Ishikawa (cell line): ENCODE data around the gene SH2D4B.

Experiments used
- CEBPB ChIP-seq: IDR thresholded peaks from 2 replicates; pipeline ENCODE4 v1.6.1; 2012
- CREB1 ChIP-seq: IDR thresholded peaks from 2 replicates; pipeline ENCODE4 v1.6.1; 2012; ENCODE audit warnings: low read depth
- EGR1 ChIP-seq: IDR thresholded peaks from 2 replicates; pipeline ENCODE4 v1.6.1; 2012
- EP300 ChIP-seq: IDR thresholded peaks from 2 replicates; pipeline ENCODE4 v1.6.1; 2012; ENCODE audit warnings: borderline replicate concordance
- FOXM1 ChIP-seq: IDR thresholded peaks from 2 replicates; pipeline ENCODE4 v1.6.1; 2012; ENCODE audit warnings: low read depth, borderline replicate concordance
- NFIC ChIP-seq: IDR thresholded peaks from 2 replicates; pipeline ENCODE4 v1.6.1; 2012
- RAD21 ChIP-seq: IDR thresholded peaks from 2 replicates; pipeline ENCODE4 v1.6.1; 2012; ENCODE audit warnings: low read depth
- REST ChIP-seq: IDR thresholded peaks from 2 replicates; pipeline ENCODE4 v1.6.1; 2012; ENCODE audit warnings: low read depth, mild to moderate bottlenecking
- TAF1 ChIP-seq: IDR thresholded peaks from 2 replicates; pipeline ENCODE4 v1.6.1; 2012; ENCODE audit warnings: low read depth, mild to moderate bottlenecking
- TCF12 ChIP-seq: IDR thresholded peaks from 2 replicates; pipeline ENCODE4 v1.6.1; 2012; ENCODE audit warnings: low read depth
- TEAD4 ChIP-seq: IDR thresholded peaks from 2 replicates; pipeline ENCODE4 v1.6.1; 2012
- USF1 ChIP-seq: IDR thresholded peaks from 2 replicates; pipeline ENCODE4 v1.6.1; 2012
- YY1 ChIP-seq: IDR thresholded peaks from 2 replicates; pipeline ENCODE4 v1.6.1; 2012; ENCODE audit warnings: low read depth
- ZBTB7A ChIP-seq: IDR thresholded peaks from 2 replicates; pipeline ENCODE4 v1.6.1; 2012; ENCODE audit warnings: low read depth
- TF ChIP-seq, protein P1 (sequence below): IDR thresholded peaks from 2 replicates; pipeline ENCODE4 v1.6.1; 2012

Gene SH2D4B

DNA sequence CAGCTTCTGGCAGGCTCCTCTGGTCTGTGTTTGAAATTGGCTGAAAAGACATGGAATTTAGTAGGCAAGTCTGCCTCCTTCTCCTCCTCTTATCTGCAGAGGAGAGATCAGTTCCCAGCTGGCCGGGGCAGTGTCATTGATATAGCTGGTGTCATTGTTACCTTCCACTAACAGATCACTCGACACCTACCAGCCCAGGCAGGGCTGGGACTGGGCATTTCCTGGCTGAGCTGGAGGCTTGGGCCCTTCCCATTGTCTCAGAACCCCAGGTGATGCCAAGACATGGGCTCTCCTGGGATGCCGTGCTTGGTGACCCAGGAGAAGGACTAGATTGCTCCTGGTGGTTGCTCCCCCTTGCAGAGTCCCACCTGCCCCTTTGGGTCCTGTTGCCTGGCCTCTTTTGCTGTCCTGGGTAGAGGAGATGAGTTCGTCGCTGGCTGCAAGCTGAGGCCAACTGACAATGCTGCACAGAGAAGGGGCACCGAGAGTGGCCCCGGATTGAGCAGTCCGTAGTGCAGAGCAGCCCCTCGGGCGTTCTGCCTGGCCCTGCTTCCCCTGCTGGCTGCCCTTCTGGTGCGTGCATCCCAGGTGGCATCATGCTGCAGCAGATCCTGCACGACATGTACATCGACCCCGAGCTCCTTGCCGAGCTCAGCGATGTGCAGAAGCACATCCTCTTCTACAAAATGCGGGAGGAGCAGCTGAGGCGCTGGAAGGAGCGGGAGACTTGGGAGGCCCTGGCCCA is at the start of gene SH2D4B:
TSS of gene SH2D4B (plus strand) at position 167 of the 745 bp plus-strand sequence. CDS start at position 597, 430 bp downstream.
- TF ChIP-seq TEAD4: no peak
- TF ChIP-seq TCF12: no peak
- TF ChIP-seq EGR1: no peak
- TF ChIP-seq FOXM1: no peak
- no peak for TF ChIP-seq TAF1
- no peak for TF ChIP-seq YY1

DNA sequence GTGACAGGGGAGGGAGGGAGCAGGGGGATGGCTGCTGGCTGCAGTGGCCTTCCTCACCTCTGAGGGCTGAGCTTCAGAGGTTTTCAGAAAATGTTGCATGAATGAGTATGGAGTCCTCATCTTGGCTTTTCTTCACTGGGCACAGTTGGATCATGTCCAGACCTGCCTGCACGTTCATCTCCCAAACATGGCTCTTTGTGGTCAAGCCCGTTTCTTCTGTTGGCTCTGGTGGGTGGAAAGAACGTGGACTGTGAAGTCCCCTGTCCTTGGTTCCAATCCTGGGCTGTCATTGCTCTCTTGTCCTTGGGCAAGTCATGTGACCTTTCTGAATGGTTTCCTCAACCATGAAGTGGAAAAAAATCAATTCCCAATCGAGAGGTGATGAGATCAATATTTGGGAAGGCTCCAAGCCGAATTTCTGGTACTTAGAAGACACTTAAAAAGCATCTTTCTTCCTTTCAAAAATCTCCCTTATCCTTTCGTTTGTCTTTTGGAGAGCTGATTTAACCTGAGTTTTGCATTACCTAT is 49.1 kb upstream of the SH2D4B start:
- TF ChIP-seq ZBTB7A (no peak), USF1 (peak; percentile 39)

DNA sequence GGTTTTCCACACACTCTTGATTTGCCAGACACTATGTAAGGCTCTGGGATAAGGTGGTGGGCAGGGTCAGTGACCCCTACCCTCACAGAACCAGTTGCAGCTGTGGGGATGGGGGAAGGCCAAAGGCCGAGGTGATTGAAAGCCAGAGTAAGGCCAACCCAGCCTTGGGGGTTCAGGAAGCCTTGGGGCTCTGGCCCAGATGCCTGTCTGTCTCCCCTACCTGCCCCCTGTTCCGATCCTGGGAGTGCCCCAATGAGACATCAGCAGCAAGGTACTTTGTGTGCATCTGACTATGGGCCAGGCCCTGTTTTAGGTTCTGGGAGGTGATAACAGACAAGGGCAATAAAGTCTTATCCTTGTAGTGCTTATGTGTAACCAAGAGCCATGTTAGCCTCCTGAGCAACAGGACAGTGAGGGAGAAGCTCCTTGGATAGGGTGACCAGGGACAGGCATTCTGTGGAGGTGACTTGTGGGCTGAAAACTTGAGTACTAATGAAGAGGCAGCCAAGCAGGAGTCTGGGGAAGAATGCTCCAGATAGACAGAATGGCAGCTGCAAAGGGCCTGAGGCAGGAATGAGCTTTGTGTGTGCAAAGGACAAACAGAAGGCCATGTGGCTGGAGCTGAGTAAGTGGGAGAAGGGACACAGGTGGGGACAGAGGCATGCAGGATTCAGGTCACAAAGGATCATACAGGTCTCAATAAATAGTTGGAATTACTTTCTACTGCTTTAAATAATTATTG is 48.2 kb upstream of the SH2D4B start:
- TF ChIP-seq TAF1: no peak
- TF ChIP-seq TEAD4: no peak
- TF ChIP-seq CEBPB: no peak
- TF ChIP-seq YY1: no peak
- TF ChIP-seq NFIC: no peak
- TF ChIP-seq, protein P1, sequence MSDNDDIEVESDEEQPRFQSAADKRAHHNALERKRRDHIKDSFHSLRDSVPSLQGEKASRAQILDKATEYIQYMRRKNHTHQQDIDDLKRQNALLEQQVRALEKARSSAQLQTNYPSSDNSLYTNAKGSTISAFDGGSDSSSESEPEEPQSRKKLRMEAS: no peak
- TF ChIP-seq USF1: no peak
- no peak for TF ChIP-seq CREB1
- TF ChIP-seq ZBTB7A: no peak
- no peak for TF ChIP-seq RAD21
- TF ChIP-seq REST: no peak
- TF ChIP-seq TCF12: no peak
- TF ChIP-seq FOXM1: no peak
- no peak for TF ChIP-seq EP300
- TF ChIP-seq EGR1: no peak

DNA sequence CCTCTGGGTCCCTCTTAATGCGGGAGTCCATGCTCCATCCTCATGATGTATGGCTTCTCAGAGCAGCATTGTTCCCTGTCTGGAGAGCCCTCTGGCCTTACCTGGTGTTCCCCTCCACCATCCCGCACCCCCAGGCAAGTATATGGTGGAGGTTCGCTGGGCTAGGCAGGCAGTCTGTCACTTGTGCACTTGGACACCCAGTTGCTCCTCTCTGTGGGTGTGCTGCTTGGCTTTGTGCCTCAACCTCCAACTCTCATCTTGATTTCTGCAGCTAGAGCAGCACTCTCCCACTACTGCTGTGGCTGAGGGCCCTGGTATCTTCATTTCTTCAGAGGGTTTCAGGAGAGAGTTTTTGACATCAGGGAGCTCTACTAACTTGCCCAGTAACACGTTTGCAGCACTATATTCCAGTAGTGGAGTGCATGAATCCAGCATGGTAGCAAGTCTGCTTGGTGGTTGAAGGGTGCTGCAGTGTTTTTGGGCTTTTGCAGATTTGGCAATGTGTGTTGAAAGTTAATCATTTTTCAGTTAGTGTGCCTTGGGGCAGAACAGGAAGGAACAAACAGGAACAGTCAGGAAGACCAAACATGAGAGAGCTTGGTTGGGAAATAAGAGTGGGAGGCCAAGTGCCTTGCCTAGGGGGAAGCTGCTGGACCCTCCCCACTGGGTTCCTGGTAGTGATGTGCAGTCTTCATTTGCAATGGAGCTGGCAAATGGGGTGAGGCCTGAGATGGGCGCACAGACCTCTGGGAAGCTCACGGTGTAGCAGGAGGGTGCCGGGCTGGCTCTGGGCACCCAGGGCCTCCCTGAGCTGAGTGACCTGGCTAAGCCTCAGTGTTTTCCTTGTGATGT is 46.2 kb upstream of the SH2D4B start:
- TF ChIP-seq TAF1 (no peak), TCF12 (no peak), TEAD4 (no peak)

DNA sequence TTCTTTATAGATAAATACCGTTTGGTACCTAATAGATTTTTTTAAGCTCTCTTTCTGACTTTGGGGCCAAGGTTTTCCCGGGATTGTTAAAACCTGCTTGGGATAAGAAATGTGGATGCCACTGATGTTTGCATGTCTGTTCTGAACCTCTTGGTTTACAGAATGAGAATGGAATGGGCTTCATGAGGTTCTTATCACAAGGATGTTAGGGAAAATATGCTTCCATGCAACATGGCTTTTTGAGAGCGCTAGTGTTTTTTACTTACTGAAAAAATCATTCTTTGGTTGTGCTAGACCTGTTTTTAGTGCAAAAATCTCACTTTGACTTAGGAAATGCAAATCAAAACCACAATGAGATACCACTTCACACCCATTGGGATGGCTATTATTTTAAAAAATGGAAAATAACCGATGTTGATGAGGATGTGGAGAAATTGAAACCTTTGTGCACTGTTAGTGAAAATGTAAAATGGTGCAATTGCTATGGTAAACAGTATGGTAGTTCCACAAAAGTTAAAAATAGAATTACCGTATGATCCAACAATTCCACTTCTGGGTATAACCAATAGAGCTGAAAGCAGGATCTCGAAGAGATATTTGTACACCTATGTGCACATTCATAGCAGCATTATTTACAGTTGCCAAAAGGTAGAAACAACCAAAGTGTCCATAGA is 44.7 kb upstream of the SH2D4B start:
- TF ChIP-seq CEBPB (no peak), REST (no peak), EGR1 (no peak), YY1 (no peak), NFIC (no peak), USF1 (no peak), TCF12 (no peak), TEAD4 (no peak), TAF1 (no peak), FOXM1 (no peak), ZBTB7A (no peak), CREB1 (no peak)
